HCT116 (cell line): Measurements from ENCODE around the gene TBC1D14.

ENCODE experiments used
- ATF3 ChIP-seq: IDR thresholded peaks from 2 replicates; pipeline ENCODE4 v1.6.1; 2012
- CEBPB ChIP-seq: IDR thresholded peaks from 2 replicates; pipeline ENCODE4 v1.6.1; 2012; ENCODE audit warnings: low read depth
- CTCF ChIP-seq, 3 experiments: fragments of 200-600 bp in 1 of 3; sonication (generic) in 1 of 3; IDR thresholded peaks in 2 of 3; conservative IDR thresholded peaks in 1 of 3; 2 replicates each; pipeline ENCODE4 v1.5.1; 2012 to 2017; ENCODE audit warnings: low read depth in 2 of 3, low read length in 2 of 3, antibody characterized with exemption in 1 of 3, borderline replicate concordance in 1 of 3, control low read depth in 1 of 3, mild to moderate bottlenecking in 1 of 3, mixed read lengths in 1 of 3, mixed run types in 1 of 3, moderate library complexity in 1 of 3; ENCODE audit not compliant: insufficient read depth in 1 of 3
- EGR1 ChIP-seq: IDR thresholded peaks from 2 replicates; pipeline ENCODE4 v1.6.1; 2012; ENCODE audit warnings: low read depth
- EZH2 ChIP-seq: fragments of 200-600 bp; sonication (generic); IDR thresholded peaks from 2 replicates; pipeline ENCODE4 v1.6.1; 2017; ENCODE audit warnings: antibody characterized with exemption, mixed run types
- FOSL1 ChIP-seq: IDR thresholded peaks from 2 replicates; pipeline ENCODE4 v1.6.1; 2012; ENCODE audit warnings: low read depth
- MAX ChIP-seq: IDR thresholded peaks from 2 replicates; pipeline ENCODE4 v1.6.1; 2012
- POLR2AphosphoS5 ChIP-seq: IDR thresholded peaks from 2 replicates; pipeline ENCODE4 v1.6.1; 2011; ENCODE audit warnings: mild to moderate bottlenecking, low read depth, low read length, moderate library complexity
- RAD21 ChIP-seq: IDR thresholded peaks from 2 replicates; pipeline ENCODE4 v1.6.1; 2012; ENCODE audit warnings: low read depth, mild to moderate bottlenecking
- REST ChIP-seq: IDR thresholded peaks from 2 replicates; pipeline ENCODE4 v1.6.1; 2012; ENCODE audit warnings: low read depth
- TCF7L2 ChIP-seq: IDR thresholded peaks from 2 replicates; pipeline ENCODE4 v1.7.0; 2011; ENCODE audit warnings: borderline replicate concordance, inconsistent platforms; ENCODE audit not compliant: insufficient read depth, insufficient read length; ENCODE audit errors: extremely low read depth
- ZNF274 ChIP-seq: fragments of 200-500 bp; sonication (Bioruptor generic); IDR thresholded peaks from 2 replicates; pipeline ENCODE4 v1.6.1; 2014; ENCODE audit warnings: mild to moderate bottlenecking, low read depth, low read length, inconsistent platforms

GRCh38 chr4:7049739-7050138, 140.1 kb downstream of the TBC1D14 start:
- TF ChIP-seq CTCF (IDR thresholded peaks at IDR 0.05 in 2 of 3, conservative IDR thresholded peaks at IDR 0.05 in 1 of 3; ENCODE audit: borderline replicate concordance in 1 of 3, insufficient read depth in 1 of 3, low read depth in 2 of 3, low read length in 2 of 3) (no peak), ATF3 (no peak), MAX (no peak), TCF7L2 (no peak), ZNF274 (no peak), RAD21 (no peak), CEBPB (no peak), FOSL1 (no peak), POLR2AphosphoS5 (no peak), EZH2 (no peak), EGR1 (no peak), REST (no peak)
